DLD1 (cell line): ENCODE data around the gene SIK1.
"Not testable (repeated sequence)": the region's sequence is repeated elsewhere in the genome, so short reads cannot be mapped to it uniquely, and the experiment has no call there.

Experiments
- in situ Hi-C: cut with HindIII; loops from 2 replicates; pipeline ENCODE4 v1.10.0; 2017; ENCODE audit warnings: low sequenced_read_pairs

SIK1 gene

DNA sequence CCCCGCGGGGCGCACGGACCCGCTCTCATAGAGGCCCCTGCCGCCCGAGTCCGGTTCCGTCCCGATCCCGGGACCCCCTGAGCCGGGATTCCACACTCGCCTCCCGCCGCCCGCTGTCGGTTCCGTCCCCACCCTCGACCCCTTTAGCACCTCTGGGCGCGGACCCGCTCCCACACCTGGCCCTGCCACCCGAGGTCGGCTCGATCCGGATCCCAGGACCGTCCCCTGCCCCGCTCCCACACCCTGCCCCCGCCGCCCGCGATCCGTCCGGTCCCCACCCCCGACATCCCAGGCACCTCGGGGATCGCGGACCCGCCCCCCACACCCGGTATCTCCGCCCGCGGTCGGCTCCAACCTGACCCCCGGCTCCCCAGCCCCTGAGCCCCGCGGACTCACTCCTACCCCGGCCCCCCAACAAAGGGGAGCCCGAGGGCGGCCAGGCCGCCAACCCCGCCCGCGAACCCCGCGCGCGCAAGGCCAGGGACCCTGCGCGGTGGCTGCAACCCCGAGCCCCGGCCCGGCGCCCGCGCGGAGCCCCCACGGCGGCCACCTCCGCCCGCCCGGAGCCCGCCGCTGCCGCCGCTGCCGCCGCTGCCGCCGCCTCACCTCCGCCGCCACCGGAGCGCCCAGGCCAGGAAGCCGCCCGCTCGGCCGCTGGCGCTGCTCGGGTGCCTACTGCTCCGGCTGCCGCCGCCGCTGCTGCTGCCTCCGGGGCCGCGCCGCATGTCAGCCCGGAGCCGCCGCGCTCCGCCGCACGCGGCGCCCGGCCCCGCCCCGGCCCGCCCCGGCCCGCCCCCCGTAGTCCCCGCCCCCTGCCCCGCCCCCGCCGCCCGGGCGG is at the start of gene SIK1:
Gene SIK1 (minus strand): TSS at position 728 of the 838 bp plus-strand sequence. CDS start 953 bp downstream, outside the sequence.
- in situ Hi-C loops: not testable (repeated sequence)

DNA sequence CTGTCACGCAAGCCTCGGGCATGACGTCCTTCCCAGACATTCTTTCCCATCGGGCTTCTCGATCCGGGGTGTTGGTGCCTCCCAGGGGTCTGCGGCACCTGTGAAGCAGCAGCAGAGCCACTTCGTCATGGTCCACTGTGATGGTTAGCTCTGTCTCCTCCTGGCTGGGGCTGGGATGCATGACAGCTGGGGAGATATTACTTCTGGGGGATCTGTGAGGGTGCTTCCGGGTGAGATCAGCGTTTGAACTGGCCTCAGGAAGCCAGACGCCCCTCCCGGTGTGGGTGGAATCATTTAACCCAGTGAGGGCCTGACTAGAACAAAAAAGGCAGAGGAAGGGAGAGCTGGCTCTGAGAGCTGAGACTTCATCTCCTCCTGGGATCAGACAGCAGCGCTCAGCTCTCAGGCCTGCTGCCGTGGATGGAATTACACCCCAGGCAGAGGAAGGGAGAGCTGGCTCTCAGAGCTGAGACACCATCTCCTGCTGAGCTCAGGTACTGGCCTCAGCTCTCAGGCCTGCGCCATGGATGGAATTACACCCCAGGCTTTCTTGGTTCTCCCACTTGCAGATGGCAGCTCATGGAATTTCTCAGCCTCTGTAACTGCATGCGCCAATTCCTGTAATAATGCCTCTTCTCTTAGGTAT is 44.8 kb upstream of the SIK1 start:
- in situ Hi-C loops: not testable (repeated sequence)

GRCh38 chr21:43469719-43470458 is 43.0 kb upstream of the SIK1 start:
- in situ Hi-C loops: not testable (repeated sequence)

GRCh38 chr21:43467785-43468184 is 40.9 kb upstream of the SIK1 start:
- in situ Hi-C loops: no loop called here

- in situ Hi-C loops: not testable (repeated sequence)
Measured at GRCh38 chr21:43465159-43465558, 38.2 kb upstream of the SIK1 start.

GRCh38 chr21:43463498-43464261 is 36.7 kb upstream of the SIK1 start:
- in situ Hi-C loops: not testable (repeated sequence)

- in situ Hi-C loops: not testable (repeated sequence)
Measured at GRCh38 chr21:43462932-43463331, 36.0 kb upstream of the SIK1 start.

DNA sequence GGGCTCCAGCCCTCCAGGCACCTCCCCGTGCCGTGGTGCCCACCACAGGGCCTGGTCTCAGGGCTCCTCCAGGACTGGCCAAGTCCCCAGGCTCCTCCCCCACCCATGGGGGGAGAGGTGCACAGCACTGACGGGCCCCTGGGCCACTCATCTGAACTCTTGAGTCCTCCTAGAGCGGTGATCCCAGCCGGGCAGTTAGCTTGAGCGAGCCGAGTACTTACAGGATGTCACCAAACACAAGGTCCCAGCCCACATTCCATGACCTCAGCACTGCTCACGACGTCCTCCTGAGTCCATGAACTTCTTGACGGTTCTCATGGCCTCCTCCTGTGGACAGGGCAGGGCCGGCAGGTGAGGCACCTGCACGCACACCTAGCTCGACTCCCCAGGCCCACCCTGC is 33.5 kb upstream of the SIK1 start:
- in situ Hi-C loops: not testable (repeated sequence)

- in situ Hi-C loops: not testable (repeated sequence)
Measured at GRCh38 chr21:43458995-43459394, 32.1 kb upstream of the SIK1 start.

DNA sequence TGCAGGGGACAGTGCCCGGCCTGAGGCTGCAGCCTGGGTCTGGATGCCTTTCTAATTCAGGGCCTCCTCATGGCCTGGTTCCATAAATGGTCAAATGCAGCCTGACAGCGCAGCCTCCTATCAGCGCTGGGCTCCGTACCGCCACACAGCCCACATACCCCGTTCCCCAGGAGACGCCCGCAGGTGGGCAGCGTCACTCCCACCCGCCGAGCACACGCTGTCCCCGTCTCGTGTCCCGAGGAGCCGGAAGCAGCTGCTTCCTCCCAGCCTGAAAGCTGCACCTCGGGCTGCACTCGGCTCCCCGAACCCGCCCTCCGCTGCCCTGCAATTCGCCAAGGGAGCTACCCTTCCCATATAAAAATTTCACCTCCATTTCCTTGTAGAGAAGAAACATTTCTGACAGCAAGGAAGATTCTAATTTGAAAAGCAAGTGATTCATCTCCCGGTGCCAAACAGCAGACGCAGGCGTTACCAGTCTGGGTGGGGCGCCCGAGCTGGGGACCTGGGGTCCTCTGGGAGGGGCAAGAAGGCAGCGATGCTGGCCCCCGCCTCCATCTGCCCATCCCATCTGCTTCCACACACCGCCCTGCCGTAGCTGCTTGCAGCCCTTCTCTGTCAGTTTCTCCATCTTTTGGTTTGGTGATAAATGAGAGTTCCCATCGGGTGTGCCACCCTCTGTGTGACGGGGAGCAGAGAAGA is 29.8 kb upstream of the SIK1 start:
- in situ Hi-C loops: not testable (repeated sequence)

- in situ Hi-C loops: not testable (repeated sequence)
Measured at GRCh38 chr21:43455717-43456116, 28.8 kb upstream of the SIK1 start.

DNA sequence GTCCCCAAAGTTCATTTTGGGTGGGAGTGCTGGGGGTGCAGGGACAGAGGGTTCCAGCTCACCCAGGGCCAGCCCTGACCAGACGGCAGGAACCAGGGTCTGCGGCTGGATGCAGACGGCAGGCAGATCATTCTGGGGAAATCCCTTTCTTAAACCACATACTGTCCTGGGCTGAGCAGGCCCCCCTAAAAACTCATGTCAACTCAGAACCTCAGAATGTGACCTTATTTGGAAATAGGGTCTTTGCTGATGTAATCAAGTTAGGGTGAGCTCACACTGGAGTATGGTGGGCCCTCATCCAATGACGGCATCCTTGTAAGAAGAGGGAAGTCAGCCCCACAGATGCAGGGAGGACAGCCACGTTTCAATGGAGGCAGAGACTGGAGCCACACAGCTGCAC is 27.2 kb upstream of the SIK1 start:
- in situ Hi-C loops: not testable (repeated sequence)

- in situ Hi-C loops: not testable (repeated sequence)
Measured at GRCh38 chr21:43451850-43452249, 24.9 kb upstream of the SIK1 start.

DNA sequence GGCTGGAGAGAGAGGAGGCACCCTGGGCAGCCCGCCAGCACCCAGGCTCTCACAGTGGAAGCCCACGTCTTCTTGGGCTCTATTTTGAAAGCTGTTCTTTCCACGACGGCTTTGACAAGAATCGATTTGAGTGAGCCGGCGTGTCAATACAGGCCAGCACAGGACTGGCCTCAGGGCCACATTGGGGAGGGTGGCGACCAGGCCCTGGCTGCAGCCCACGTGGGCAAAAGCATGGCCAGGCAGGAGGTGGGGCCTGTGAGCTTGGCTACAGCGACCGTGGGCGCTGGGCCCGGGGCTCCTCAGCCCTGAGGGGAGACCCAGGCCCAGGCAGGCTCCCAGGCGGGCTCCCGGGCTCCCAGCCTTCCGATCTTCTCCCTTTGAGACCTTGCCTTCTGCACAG is 23.4 kb upstream of the SIK1 start:
- in situ Hi-C loops: not testable (repeated sequence)

- in situ Hi-C loops: not testable (repeated sequence)
Measured at GRCh38 chr21:43447353-43447977, 20.5 kb upstream of the SIK1 start.

DNA sequence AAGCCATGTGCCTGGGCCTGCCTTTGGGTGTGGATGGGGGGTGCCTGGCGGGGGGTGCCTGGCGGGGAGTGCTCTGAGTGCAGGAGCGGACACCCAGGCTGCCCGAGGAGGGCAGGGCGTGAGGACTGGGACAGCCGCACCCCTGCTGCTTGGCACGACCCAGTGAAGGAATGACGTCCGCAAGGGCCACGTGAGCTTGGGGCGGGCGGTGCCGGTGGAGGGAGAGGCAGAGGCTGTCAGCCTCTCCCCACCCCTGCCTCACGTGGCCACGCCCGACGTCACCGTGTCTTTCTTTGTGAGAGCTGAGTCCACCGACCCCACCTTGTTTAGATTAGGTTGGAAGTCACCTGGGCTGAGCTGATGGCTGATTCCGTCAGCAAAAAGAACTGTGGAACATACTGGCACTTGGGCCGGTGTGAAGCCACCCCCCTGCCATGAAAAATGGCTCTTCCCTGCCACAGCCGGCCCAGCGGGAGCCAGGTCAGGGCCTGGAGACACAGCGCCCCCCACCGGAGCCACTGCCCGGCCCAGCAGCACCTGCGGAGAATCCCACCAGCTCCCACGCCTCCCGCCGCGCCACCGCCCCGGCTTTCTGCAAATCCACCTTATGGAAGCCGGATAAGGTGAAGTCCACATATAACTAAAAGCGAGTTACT is 19.5 kb upstream of the SIK1 start:
- in situ Hi-C loops: not testable (repeated sequence)

DNA sequence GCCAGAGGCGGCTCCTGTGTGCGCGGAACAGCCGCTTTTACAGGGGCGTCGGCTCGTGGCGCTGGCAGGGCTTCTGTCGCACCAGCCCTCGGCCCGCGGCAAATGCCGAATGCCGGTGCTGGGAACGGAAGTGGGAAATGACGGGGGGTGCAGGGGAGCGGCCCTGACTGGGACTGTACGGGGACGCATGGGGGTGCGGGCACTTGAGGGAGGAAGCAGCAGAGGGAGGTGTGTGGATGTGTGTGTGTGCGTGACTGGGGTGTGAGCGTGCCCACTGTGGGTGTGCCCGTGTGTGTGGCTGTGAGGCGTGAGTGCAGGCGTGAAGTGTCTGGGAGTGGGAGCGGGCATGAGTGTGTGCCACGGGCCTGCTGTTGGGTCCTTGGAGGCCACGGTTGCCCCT is 17.6 kb upstream of the SIK1 start:
- in situ Hi-C loops: not testable (repeated sequence)

GRCh38 chr21:43442571-43442970 is 15.6 kb upstream of the SIK1 start:
- in situ Hi-C loops: not testable (repeated sequence)
